Measurements from ENCODE around the gene CCSER1. TPM values are rescaled to one million over a fixed set of nuclear protein-coding genes. Genes with fewer than 3 reads are reported as not detected.

Gene CCSER1
- total RNA-seq, 1 experiment from 2014 or later, result 0.63 TPM

GRCh38 chr4:90349636-90350035, 222.4 kb downstream of the CCSER1 start:
- ChIA-PET POLR2A (no interaction called here), CTCF (no interaction called here)
- no peaks in the 10 kb centered on the region for H3K36me3 Mint-ChIP-seq (ENCODE audit: insufficient read depth, unreplicated experiment)
- TF ChIP-seq, protein P1, sequence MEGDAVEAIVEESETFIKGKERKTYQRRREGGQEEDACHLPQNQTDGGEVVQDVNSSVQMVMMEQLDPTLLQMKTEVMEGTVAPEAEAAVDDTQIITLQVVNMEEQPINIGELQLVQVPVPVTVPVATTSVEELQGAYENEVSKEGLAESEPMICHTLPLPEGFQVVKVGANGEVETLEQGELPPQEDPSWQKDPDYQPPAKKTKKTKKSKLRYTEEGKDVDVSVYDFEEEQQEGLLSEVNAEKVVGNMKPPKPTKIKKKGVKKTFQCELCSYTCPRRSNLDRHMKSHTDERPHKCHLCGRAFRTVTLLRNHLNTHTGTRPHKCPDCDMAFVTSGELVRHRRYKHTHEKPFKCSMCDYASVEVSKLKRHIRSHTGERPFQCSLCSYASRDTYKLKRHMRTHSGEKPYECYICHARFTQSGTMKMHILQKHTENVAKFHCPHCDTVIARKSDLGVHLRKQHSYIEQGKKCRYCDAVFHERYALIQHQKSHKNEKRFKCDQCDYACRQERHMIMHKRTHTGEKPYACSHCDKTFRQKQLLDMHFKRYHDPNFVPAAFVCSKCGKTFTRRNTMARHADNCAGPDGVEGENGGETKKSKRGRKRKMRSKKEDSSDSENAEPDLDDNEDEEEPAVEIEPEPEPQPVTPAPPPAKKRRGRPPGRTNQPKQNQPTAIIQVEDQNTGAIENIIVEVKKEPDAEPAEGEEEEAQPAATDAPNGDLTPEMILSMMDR (IDR thresholded peaks at IDR 0.05; ENCODE audit: unreplicated experiment), result no peak
- H3K4me3 Mint-ChIP-seq (ENCODE audit: unreplicated experiment), result no peak overlapping the region
- H3K27me3 Mint-ChIP-seq (ENCODE audit: insufficient read depth, unreplicated experiment), result no peaks in the 10 kb centered on the region
- no TSS peak for BruUV-seq (replicated peaks)
- DNase-seq (ENCODE audit: unreplicated experiment), result no peak
- intact Hi-C loops (cut with micrococcal nuclease), result no loop called here
- H3K4me1 Mint-ChIP-seq (ENCODE audit: insufficient read depth, unreplicated experiment), result no peaks in the 10 kb centered on the region
- no peaks in the 10 kb centered on the region for H3K9me3 Mint-ChIP-seq (ENCODE audit: unreplicated experiment)
- H3K27ac Mint-ChIP-seq (ENCODE audit: low read depth, unreplicated experiment), result no peak overlapping the region

- BruUV-seq (replicated peaks), result no TSS peak
- H3K27ac Mint-ChIP-seq (ENCODE audit: low read depth, unreplicated experiment), result no peak overlapping the region
- POLR2A ChIA-PET, result no interaction called here
- no peak overlapping the region for H3K4me3 Mint-ChIP-seq (ENCODE audit: unreplicated experiment)
- CTCF ChIA-PET, result no interaction called here
- no peaks in the 10 kb centered on the region for H3K36me3 Mint-ChIP-seq (ENCODE audit: insufficient read depth, unreplicated experiment)
- H3K4me1 Mint-ChIP-seq (ENCODE audit: insufficient read depth, unreplicated experiment), result no peaks in the 10 kb centered on the region
- TF ChIP-seq, protein P1 (IDR thresholded peaks at IDR 0.05; ENCODE audit: unreplicated experiment), result peak; percentile 70
- intact Hi-C loops (cut with micrococcal nuclease), result loop anchor here (1.0 to 2.0 kb wide), 2 partner anchors 42 to 1942 kb away; no protein-coding TSS in a partner anchor
- H3K27me3 Mint-ChIP-seq (ENCODE audit: insufficient read depth, unreplicated experiment), result no peaks in the 10 kb centered on the region
- no peaks in the 10 kb centered on the region for H3K9me3 Mint-ChIP-seq (ENCODE audit: unreplicated experiment)
- DNase-seq (ENCODE audit: unreplicated experiment), result peak; percentile 78
These were observed 230.0 kb downstream of the CCSER1 start for GRCh38 chr4:90357117-90357710.

GRCh38 chr4:90375081-90375480, 247.9 kb downstream of the CCSER1 start:
- no peak overlapping the region for H3K4me3 Mint-ChIP-seq (ENCODE audit: unreplicated experiment)
- intact Hi-C loops (cut with micrococcal nuclease), result no loop called here
- H3K36me3 Mint-ChIP-seq (ENCODE audit: insufficient read depth, unreplicated experiment), result no peaks in the 10 kb centered on the region
- DNase-seq (ENCODE audit: unreplicated experiment), result no peak
- no peaks in the 10 kb centered on the region for H3K9me3 Mint-ChIP-seq (ENCODE audit: unreplicated experiment)
- TF ChIP-seq, protein P1 (IDR thresholded peaks at IDR 0.05; ENCODE audit: unreplicated experiment), result no peak
- H3K27ac Mint-ChIP-seq (ENCODE audit: low read depth, unreplicated experiment), result no peak overlapping the region
- ChIA-PET POLR2A (no interaction called here), CTCF (no interaction called here)
- no peaks in the 10 kb centered on the region for H3K4me1 Mint-ChIP-seq (ENCODE audit: insufficient read depth, unreplicated experiment)
- BruUV-seq (replicated peaks), result no TSS peak
- no peaks in the 10 kb centered on the region for H3K27me3 Mint-ChIP-seq (ENCODE audit: insufficient read depth, unreplicated experiment)

DNA sequence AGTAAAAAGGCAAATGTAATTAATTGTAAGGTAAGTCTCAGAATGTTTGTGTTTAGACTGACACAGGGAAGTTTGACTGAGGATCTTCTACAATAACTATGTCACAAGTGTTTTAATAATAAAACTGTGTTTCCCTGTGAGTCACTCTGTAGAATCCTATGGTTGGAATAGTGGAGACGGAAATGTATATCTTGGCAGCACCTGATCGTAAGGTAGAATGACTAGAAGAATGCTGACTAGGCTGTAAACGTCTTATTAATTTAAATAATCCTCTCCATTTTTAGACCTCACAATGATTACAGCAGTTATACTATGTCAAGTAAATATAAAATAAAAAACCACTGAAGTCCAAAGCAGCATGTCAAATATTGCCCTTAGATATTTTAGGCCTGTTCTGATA, 266.0 kb downstream of the CCSER1 start:
- H3K9me3 Mint-ChIP-seq (ENCODE audit: unreplicated experiment), result no peaks in the 10 kb centered on the region
- ChIA-PET POLR2A (no interaction called here), CTCF (no interaction called here)
- no peaks in the 10 kb centered on the region for H3K36me3 Mint-ChIP-seq (ENCODE audit: insufficient read depth, unreplicated experiment)
- TF ChIP-seq, protein P1 (IDR thresholded peaks at IDR 0.05; ENCODE audit: unreplicated experiment), result no peak
- no peaks in the 10 kb centered on the region for H3K27me3 Mint-ChIP-seq (ENCODE audit: insufficient read depth, unreplicated experiment)
- H3K4me1 Mint-ChIP-seq (ENCODE audit: insufficient read depth, unreplicated experiment), result no peaks in the 10 kb centered on the region
- peak; percentile 8 for DNase-seq (ENCODE audit: unreplicated experiment)
- H3K4me3 Mint-ChIP-seq (ENCODE audit: unreplicated experiment), result no peak overlapping the region
- no peak overlapping the region for H3K27ac Mint-ChIP-seq (ENCODE audit: low read depth, unreplicated experiment)
- intact Hi-C loops (cut with micrococcal nuclease), result no loop called here
- BruUV-seq (replicated peaks), result no TSS peak

All from MCF 10A (cell line).